22Rv1 (cell line): ENCODE measurements around the gene DIP2B.

ENCODE experiments used
- CTCF ChIP-seq: fragments of 450-650 bp; IDR thresholded peaks from 2 replicates; pipeline ENCODE4 v1.5.1; 2017; ENCODE audit warnings: mild to moderate bottlenecking
- ZFX ChIP-seq: fragments of 450-650 bp; IDR thresholded peaks from 2 replicates; pipeline ENCODE4 v1.6.1; 2017; ENCODE audit warnings: antibody characterized with exemption, borderline replicate concordance

- TF ChIP-seq CTCF (no peak), ZFX (no peak)
Measured at GRCh38 chr12:50574601-50575348, 70.0 kb downstream of the DIP2B start.
